WTC11 (cell line): ENCODE results near the gene REL. TPM values are rescaled to one million over a fixed set of nuclear protein-coding genes. Genes with fewer than 3 reads are reported as not detected.

Experiments
- ATAC-seq: fragments of 200-7000 bp; cut with Tn5 transposase; 2 replicates; pipeline ENCODE4 v1.10.0; 2021; ENCODE audit warnings: mild to moderate bottlenecking, moderate library complexity
- CTCF ChIA-PET: fragments of 300-600 bp; sonication (Branson Sonifier 250); formaldehyde crosslinking; loops from one replicate; lab custom pipeline; 2021; ENCODE audit warnings: antibody characterized with exemption; lab: Charles Lee
- POLR2A ChIA-PET: fragments of 350-600 bp; sonication (Branson Sonifier 250); formaldehyde crosslinking; loops from one replicate; lab custom pipeline; 2021; ENCODE audit warnings: antibody characterized with exemption; lab: Charles Lee
- DNase-seq: peaks from one replicate; pipeline ENCODE4 v3.0.0; 2021; ENCODE audit warnings: low spot score
- H3K27ac Mint-ChIP-seq: 2 replicates; pipeline ENCODE4 v1.8.0; 2021; ENCODE audit warnings: mixed read lengths
- H3K27me3 Mint-ChIP-seq: 2 replicates; pipeline ENCODE4 v1.8.0; 2021; ENCODE audit warnings: low read depth, mild to moderate bottlenecking, moderate library complexity, mixed read lengths
- H3K36me3 Mint-ChIP-seq: 2 replicates; pipeline ENCODE4 v1.8.0; 2021; ENCODE audit warnings: mixed read lengths
- H3K4me1 Mint-ChIP-seq: 2 replicates; pipeline ENCODE4 v1.8.0; 2022; ENCODE audit warnings: mixed read lengths
- H3K4me3 Mint-ChIP-seq: 2 replicates; pipeline ENCODE4 v1.8.0; 2021; ENCODE audit warnings: mild to moderate bottlenecking, moderate library complexity, mixed read lengths
- H3K9me3 Mint-ChIP-seq: 2 replicates; pipeline ENCODE4 v1.8.0; 2021; ENCODE audit warnings: mixed read lengths
- ATF1 ChIP-seq: sonication (generic); formaldehyde crosslinking; IDR thresholded peaks from 2 replicates; pipeline ENCODE4 v1.8.1; 2023; ENCODE audit warnings: mild to moderate bottlenecking, moderate library complexity, missing genetic modification reagents
- CDX4 ChIP-seq: fragments of 250-450 bp; sonication (Bioruptor Pico); IDR thresholded peaks from 2 replicates; pipeline ENCODE4 v1.9.0; 2021; ENCODE audit warnings: moderate library complexity, mild to moderate bottlenecking, inconsistent platforms, borderline replicate concordance
- E2F4 ChIP-seq: sonication (generic); formaldehyde crosslinking; IDR thresholded peaks from 2 replicates; pipeline ENCODE4 v1.8.1; 2022; ENCODE audit warnings: low read depth, mild to moderate bottlenecking, moderate library complexity, missing genetic modification reagents, borderline replicate concordance
- FOXK1 ChIP-seq: sonication (generic); formaldehyde crosslinking; IDR thresholded peaks from 2 replicates; pipeline ENCODE4 v1.8.0; 2022; ENCODE audit warnings: mild to moderate bottlenecking, moderate library complexity, missing genetic modification reagents
- GTF2I ChIP-seq: fragments of 250-450 bp; sonication (Bioruptor Pico); conservative IDR thresholded peaks from 2 replicates; pipeline ENCODE4 v1.4.0; 2021; ENCODE audit warnings: mild to moderate bottlenecking
- JUN ChIP-seq: sonication (generic); formaldehyde crosslinking; IDR thresholded peaks from 2 replicates; pipeline ENCODE4 v1.8.0; 2023; ENCODE audit warnings: mild to moderate bottlenecking, missing genetic modification reagents
- MXD4 ChIP-seq: fragments of 250-450 bp; sonication (Bioruptor Pico); IDR thresholded peaks from 2 replicates; pipeline ENCODE4 v1.8.0; 2021; ENCODE audit warnings: mild to moderate bottlenecking, moderate library complexity, borderline replicate concordance
- NFYB ChIP-seq: sonication (generic); formaldehyde crosslinking; conservative IDR thresholded peaks from 2 replicates; pipeline ENCODE4 v1.8.0; 2022; ENCODE audit warnings: low read depth, missing genetic modification reagents
- NR1H2 ChIP-seq: sonication (generic); formaldehyde crosslinking; IDR thresholded peaks from 2 replicates; pipeline ENCODE4 v1.9.0; 2021; ENCODE audit warnings: mild to moderate bottlenecking, moderate library complexity, missing genetic modification reagents
- NR2C2 ChIP-seq: sonication (generic); formaldehyde crosslinking; IDR thresholded peaks from 2 replicates; pipeline ENCODE4 v1.8.0; 2022; ENCODE audit warnings: mild to moderate bottlenecking, missing genetic modification reagents
- NR3C1 ChIP-seq: sonication (generic); formaldehyde crosslinking; conservative IDR thresholded peaks from 2 replicates; pipeline ENCODE4 v1.8.1; 2023; ENCODE audit warnings: low read depth, mild to moderate bottlenecking, missing genetic modification reagents
- PRDM15 ChIP-seq: sonication (generic); formaldehyde crosslinking; IDR thresholded peaks from 2 replicates; pipeline ENCODE4 v1.8.0; 2022; ENCODE audit warnings: missing genetic modification reagents
- PRRX2 ChIP-seq: fragments of 250-450 bp; sonication (Bioruptor Pico); IDR thresholded peaks from 2 replicates; pipeline ENCODE4 v1.8.0; 2021; ENCODE audit warnings: mild to moderate bottlenecking
- RORB ChIP-seq: fragments of 250-450 bp; sonication (Bioruptor Pico); IDR thresholded peaks from 2 replicates; pipeline ENCODE4 v1.9.0; 2021; ENCODE audit warnings: mild to moderate bottlenecking
- ZNF281 ChIP-seq: sonication (generic); formaldehyde crosslinking; IDR thresholded peaks from 2 replicates; pipeline ENCODE4 v1.8.0; 2023; ENCODE audit warnings: mild to moderate bottlenecking, missing genetic modification reagents
- ZNF425 ChIP-seq: fragments of 250-450 bp; sonication (Bioruptor Pico); conservative IDR thresholded peaks from 2 replicates; pipeline ENCODE4 v1.9.0; 2021; ENCODE audit warnings: mild to moderate bottlenecking
- total RNA-seq: library from RNA; stranded (reverse); gene quantifications from 3 replicates; pipeline ENCODE4 v1.2.3, GENCODE V29; 2021

REL gene
- total RNA-seq, 1 experiment from 2014 or later, result 8.4 TPM

- ATAC-seq (no peak), DNase-seq (no peak)
- H3K4me3 Mint-ChIP-seq, result no peak overlapping the region
- H3K4me1 Mint-ChIP-seq, result no peaks in the 10 kb centered on the region
- POLR2A ChIA-PET, result no interaction called here
- H3K27me3 Mint-ChIP-seq, result no peaks in the 10 kb centered on the region
- TF ChIP-seq ZNF281 (no peak), ATF1 (CRISPR knock-in tag) (no peak), ZNF425 (CRISPR knock-in tag) (no peak), JUN (no peak), E2F4 (CRISPR knock-in tag) (no peak), NR3C1 (CRISPR knock-in tag) (no peak), CDX4 (CRISPR knock-in tag) (no peak), NFYB (CRISPR knock-in tag) (no peak), PRDM15 (CRISPR knock-in tag) (no peak), MXD4 (CRISPR knock-in tag) (no peak), GTF2I (no peak), NR2C2 (no peak), PRRX2 (no peak), FOXK1 (CRISPR knock-in tag) (no peak), RORB (no peak)
- TF ChIP-seq, all 79 proteins: peak for 0
- H3K27ac Mint-ChIP-seq, result no peak overlapping the region
- H3K36me3 Mint-ChIP-seq, result no peaks in the 10 kb centered on the region
- no peaks in the 10 kb centered on the region for H3K9me3 Mint-ChIP-seq
- CTCF ChIA-PET, result no interaction called here
These were observed 8.0 kb upstream of the REL start for GRCh38 chr2:60873381-60873780.

- no peaks in the 10 kb centered on the region for H3K36me3 Mint-ChIP-seq
- DNase-seq (no peak), ATAC-seq (no peak)
- no peaks in the 10 kb centered on the region for H3K9me3 Mint-ChIP-seq
- ChIA-PET POLR2A (no interaction called here), CTCF (no interaction called here)
- H3K4me1 Mint-ChIP-seq, result peaks cover 5% of the 10 kb centered on the region; the same call in 1 of the 2 replicates
- no peak overlapping the region for H3K4me3 Mint-ChIP-seq
- TF ChIP-seq E2F4 (CRISPR knock-in tag) (no peak), NR1H2 (CRISPR knock-in tag) (no peak)
- H3K27ac Mint-ChIP-seq, result no peak overlapping the region
- H3K27me3 Mint-ChIP-seq, result no peaks in the 10 kb centered on the region
These were observed 5.9 kb upstream of the REL start for GRCh38 chr2:60875520-60875919.
